H9 (cell line): Measurements from ENCODE around the gene MPZL3. TPM values are rescaled to one million over a fixed set of nuclear protein-coding genes. Genes with fewer than 3 reads are reported as not detected.

Source experiments
- DNase-seq: peaks from one replicate; pipeline ENCODE4 v3.0.0-alpha.2; 2017
- H2AFZ ChIP-seq: one replicate; pipeline ENCODE4 v1.6.1; 2013; ENCODE audit warnings: mild to moderate bottlenecking, low read length, control low read depth, moderate library complexity
- H2AK5ac ChIP-seq: 2 replicates; pipeline ENCODE4 v1.6.1; 2013; ENCODE audit warnings: low read length, control low read depth, mixed read lengths; ENCODE audit not compliant: insufficient read length
- H2BK120ac ChIP-seq: one replicate; pipeline ENCODE4 v1.6.1; 2013; ENCODE audit warnings: low read depth, mild to moderate bottlenecking, low read length, control low read depth, inconsistent platforms; ENCODE audit not compliant: poor library complexity, severe bottlenecking
- H2BK12ac ChIP-seq: 2 replicates; pipeline ENCODE4 v1.6.1; 2013; ENCODE audit warnings: low read length, control low read depth, mixed read lengths, low read depth; ENCODE audit not compliant: insufficient read length
- H2BK15ac ChIP-seq: 2 replicates; pipeline ENCODE4 v1.6.1; 2013; ENCODE audit warnings: low read depth, low read length, control low read depth
- H2BK20ac ChIP-seq: one replicate; pipeline ENCODE4 v1.6.1; 2013; ENCODE audit warnings: low read depth, mild to moderate bottlenecking, low read length, control low read depth, inconsistent platforms; ENCODE audit not compliant: poor library complexity, severe bottlenecking
- H2BK5ac ChIP-seq: 2 replicates; pipeline ENCODE4 v1.6.1; 2013; ENCODE audit warnings: low read length, control low read depth, mixed read lengths; ENCODE audit not compliant: insufficient read length
- H3K14ac ChIP-seq: 2 replicates; pipeline ENCODE4 v1.6.1; 2013; ENCODE audit warnings: low read length, control low read depth; ENCODE audit not compliant: insufficient read depth
- H3K18ac ChIP-seq: 2 replicates; pipeline ENCODE4 v1.6.1; 2013; ENCODE audit warnings: low read depth, mild to moderate bottlenecking, mixed read lengths, low read length, control low read depth; ENCODE audit not compliant: insufficient read length
- H3K23ac ChIP-seq: 2 replicates; pipeline ENCODE4 v1.6.1; 2013; ENCODE audit warnings: low read length, control low read depth, mixed read lengths, low read depth; ENCODE audit not compliant: insufficient read length
- H3K23me2 ChIP-seq: 2 replicates; pipeline ENCODE4 v1.6.1; 2013; ENCODE audit warnings: low read depth, mild to moderate bottlenecking, mixed read lengths, low read length, control low read depth; ENCODE audit not compliant: insufficient read length, poor library complexity, severe bottlenecking
- H3K27ac ChIP-seq: 2 replicates; pipeline ENCODE4 v1.5.1; 2013; ENCODE audit warnings: low read length, control low read depth, mixed read lengths, low read depth; ENCODE audit not compliant: insufficient read length
- H3K27me3 ChIP-seq: 2 replicates; pipeline ENCODE4 v1.6.1; 2013; ENCODE audit warnings: low read length, control low read depth, inconsistent platforms; ENCODE audit not compliant: insufficient read depth
- H3K4ac ChIP-seq: 2 replicates; pipeline ENCODE4 v1.6.1; 2013; ENCODE audit warnings: low read depth, mild to moderate bottlenecking, control low read depth, inconsistent platforms, low read length, moderate library complexity
- H3K4me1 ChIP-seq: 2 replicates; pipeline ENCODE4 v1.6.1; 2013; ENCODE audit warnings: low read length, control low read depth, inconsistent platforms; ENCODE audit not compliant: insufficient read depth
- H3K4me2 ChIP-seq: 2 replicates; pipeline ENCODE4 v1.6.1; 2013; ENCODE audit warnings: low read length, control low read depth, mixed read lengths; ENCODE audit not compliant: insufficient read length, insufficient read depth
- H3K56ac ChIP-seq: 2 replicates; pipeline ENCODE4 v1.6.1; 2013; ENCODE audit warnings: low read depth, mild to moderate bottlenecking, mixed read lengths, low read length, control low read depth; ENCODE audit not compliant: insufficient read length
- H3K79me1 ChIP-seq: 2 replicates; pipeline ENCODE4 v1.6.1; 2013; ENCODE audit warnings: low read depth, mild to moderate bottlenecking, moderate library complexity, low read length, control low read depth, inconsistent platforms; ENCODE audit not compliant: insufficient read depth, poor library complexity, severe bottlenecking
- H3K79me2 ChIP-seq: 2 replicates; pipeline ENCODE4 v1.6.1; 2013; ENCODE audit warnings: low read length, control low read depth, inconsistent platforms; ENCODE audit not compliant: insufficient read depth
- H3K9ac ChIP-seq: 2 replicates; pipeline ENCODE4 v1.6.1; 2013; ENCODE audit warnings: low read length, control low read depth, mixed read lengths; ENCODE audit not compliant: insufficient read length; ENCODE audit errors: extremely low read depth
- H3K9me3 ChIP-seq: one replicate; pipeline ENCODE4 v1.6.1; 2013; ENCODE audit warnings: low read depth, low read length, inconsistent platforms; ENCODE audit not compliant: control insufficient read depth
- H3T11ph ChIP-seq: one replicate; pipeline ENCODE4 v1.6.1; 2013; ENCODE audit warnings: mild to moderate bottlenecking, low read length, control low read depth, inconsistent platforms
- H4K20me1 ChIP-seq: one replicate; pipeline ENCODE4 v1.6.1; 2013; ENCODE audit not compliant: control insufficient read depth, insufficient read length, insufficient read depth
- H4K5ac ChIP-seq: 2 replicates; pipeline ENCODE4 v1.6.1; 2013; ENCODE audit warnings: low read depth, mild to moderate bottlenecking, mixed read lengths, low read length, control low read depth; ENCODE audit not compliant: insufficient read length
- H4K8ac ChIP-seq: replicated peaks from 2 replicates; pipeline ENCODE4 v1.6.1; 2013; ENCODE audit warnings: low read length, control low read depth, mixed read lengths, low read depth; ENCODE audit not compliant: insufficient read length
- H4K91ac ChIP-seq: 2 replicates; pipeline ENCODE4 v1.6.1; 2013; ENCODE audit warnings: low read depth, mild to moderate bottlenecking, moderate library complexity, mixed read lengths, low read length, control low read depth; ENCODE audit not compliant: insufficient read length
- H3K27ac Mint-ChIP-seq, 3 experiments: 2 replicates in 2 of 3; 3 replicates in 1 of 3; pipeline ENCODE4 v1.8.0; 2020 to 2021; ENCODE audit warnings: mixed read lengths in 3 of 3, mild to moderate bottlenecking in 1 of 3, moderate library complexity in 1 of 3
- H3K27me3 Mint-ChIP-seq: 2 replicates; pipeline ENCODE4 v1.8.0; 2021; ENCODE audit warnings: low read depth, mild to moderate bottlenecking, moderate library complexity, mixed read lengths
- H3K36me3 Mint-ChIP-seq, 3 experiments: 2 replicates in 2 of 3; 3 replicates in 1 of 3; pipeline ENCODE4 v1.8.0; 2020 to 2021; ENCODE audit warnings: low read depth in 3 of 3, mixed read lengths in 3 of 3; ENCODE audit not compliant: insufficient read depth in 1 of 3
- H3K4me1 Mint-ChIP-seq, 2 experiments: 2 replicates each; pipeline ENCODE4 v1.8.0; 2020; ENCODE audit warnings: mixed read lengths in 2 of 2
- H3K4me3 Mint-ChIP-seq, 2 experiments: 2 replicates in 1 of 2; 3 replicates in 1 of 2; pipeline ENCODE4 v1.8.0; 2020 to 2021; ENCODE audit warnings: mild to moderate bottlenecking in 2 of 2, mixed read lengths in 2 of 2, moderate library complexity in 1 of 2
- H3K9me3 Mint-ChIP-seq, 2 experiments: 2 replicates in 1 of 2; 3 replicates in 1 of 2; pipeline ENCODE4 v1.8.0; 2020; ENCODE audit warnings: mild to moderate bottlenecking in 2 of 2, mixed read lengths in 2 of 2, moderate library complexity in 1 of 2
- CTCF ChIP-seq: fragments of 200-600 bp; sonication (generic); conservative IDR thresholded peaks from 3 replicates; pipeline ENCODE4 v1.8.0; 2021; ENCODE audit warnings: antibody characterized with exemption, mild to moderate bottlenecking
- WGBS: extraction: QIAGEN DNeasy Blood & Tissue Kit; methylation state at CpG from one replicate; pipeline ENCODE4 v1.1.7; 2013; ENCODE audit warnings: missing lambda C conversion rate, low lambda C conversion rate, mixed read lengths; ENCODE audit not compliant: insufficient read length; ENCODE audit errors: extremely low coverage; 5-methylcytosine and 5-hydroxymethylcytosine counted together
- total RNA-seq: library from RNA; stranded (reverse); gene quantifications from 2 replicates; pipeline ENCODE4 v1.2.1, GENCODE V29; 2021

MPZL3 gene
- total RNA-seq, 1 experiment from 2014 or later, result 2.6 TPM

- no peak for TF ChIP-seq CTCF
- Histone ChIP-seq H3K4me1 (no peaks in the 10 kb centered on the region), H3K9me3 (no peaks in the 10 kb centered on the region), H3K4ac (no peak overlapping the region), H2AFZ (no peak overlapping the region), H3K18ac (no peak overlapping the region), H3K79me1 (no peaks in the 10 kb centered on the region), H4K91ac (no peak overlapping the region), H3K4me2 (no peak overlapping the region), H3K27ac (no peak overlapping the region), H2BK5ac (no peak overlapping the region), H2BK12ac (no peak overlapping the region), H4K8ac (no peak overlapping the region), H3K56ac (no peak overlapping the region), H3K9ac (no peak overlapping the region), H4K20me1 (no peaks in the 10 kb centered on the region), H3T11ph (no peak overlapping the region), H4K5ac (no peak overlapping the region), H2BK20ac (no peak overlapping the region), H3K23ac (no peak overlapping the region), H3K14ac (no peak overlapping the region), H3K27me3 (no peaks in the 10 kb centered on the region), H3K79me2 (no peaks in the 10 kb centered on the region), H2AK5ac (no peak overlapping the region), H3K23me2 (no peaks in the 10 kb centered on the region), H2BK120ac (no peak overlapping the region), H2BK15ac (no peak overlapping the region)
- H3K9me3 Mint-ChIP-seq, result no peaks in the 10 kb centered on the region
- H3K36me3 Mint-ChIP-seq, result no peaks in the 10 kb centered on the region
- no peak for DNase-seq
- H3K27me3 Mint-ChIP-seq, result peaks cover 9% of the 10 kb centered on the region
- H3K4me1 Mint-ChIP-seq, result peaks cover 21 to 22% of the 10 kb centered on the region in 2 experiments
- H3K4me3 Mint-ChIP-seq, result no peak overlapping the region
- H3K27ac Mint-ChIP-seq, result no peak overlapping the region
- no CpG with 5 or more reads among the region's 9 CpGs for WGBS
Observed at GRCh38 chr11:118200901-118201680, 51.1 kb downstream of the MPZL3 start.
